Measurements from ENCODE around the gene CAMTA1. TPM values are rescaled to one million over a fixed set of nuclear protein-coding genes. Genes with fewer than 3 reads are reported as not detected.

CAMTA1 gene
- total RNA-seq, 2 donors from 2014 or later, result 100 to 102 TPM

- DNase-seq (ENCODE audit: low spot score), result no peak
- no peaks in the 10 kb centered on the region for H3K9me3 ChIP-seq
- intact Hi-C loops (cut with DNase I), result no loop called here
- no peak overlapping the region for H3K4me3 ChIP-seq
- H3K4me1 ChIP-seq (replicated peaks), result no peaks in the 10 kb centered on the region
- no peaks in the 10 kb centered on the region for H3K36me3 ChIP-seq
- no peak for TF ChIP-seq POLR2A (IDR thresholded peaks at IDR 0.05)
- TF ChIP-seq POLR2AphosphoS5 (IDR thresholded peaks at IDR 0.05), result no peak
- TF ChIP-seq CTCF (IDR thresholded peaks at IDR 0.05), result no peak
- H3K27ac ChIP-seq, result no peak overlapping the region
- H3K27me3 ChIP-seq (replicated peaks; ENCODE audit: insufficient read depth), result no peaks in the 10 kb centered on the region
- WGBS, result 75% methylated on average over 17 of the region's 17 CpGs
These were observed 642.5 kb downstream of the CAMTA1 start for GRCh38 chr1:7427605-7428300.

GRCh38 chr1:7429290-7429689 lies 644.0 kb downstream of the CAMTA1 start:
- H3K9me3 ChIP-seq, result no peaks in the 10 kb centered on the region
- intact Hi-C loops (cut with DNase I), result no loop called here
- no peaks in the 10 kb centered on the region for H3K4me1 ChIP-seq (replicated peaks)
- no peak overlapping the region for H3K4me3 ChIP-seq
- H3K36me3 ChIP-seq, result no peaks in the 10 kb centered on the region
- no peaks in the 10 kb centered on the region for H3K27me3 ChIP-seq (replicated peaks; ENCODE audit: insufficient read depth)
- 94% methylated on average over 3 of the region's 3 CpGs for WGBS
- TF ChIP-seq POLR2A (IDR thresholded peaks at IDR 0.05), result no peak
- no peak for TF ChIP-seq POLR2AphosphoS5 (IDR thresholded peaks at IDR 0.05)
- TF ChIP-seq CTCF (IDR thresholded peaks at IDR 0.05), result no peak
- no peak overlapping the region for H3K27ac ChIP-seq
- DNase-seq (ENCODE audit: low spot score), result no peak

GRCh38 chr1:7430047-7430608 lies 644.9 kb downstream of the CAMTA1 start:
- no peak overlapping the region for H3K4me3 ChIP-seq
- intact Hi-C loops (cut with DNase I), result no loop called here
- no peak overlapping the region for H3K27ac ChIP-seq
- TF ChIP-seq POLR2AphosphoS5 (IDR thresholded peaks at IDR 0.05) (no peak), CTCF (IDR thresholded peaks at IDR 0.05) (no peak), POLR2A (IDR thresholded peaks at IDR 0.05) (no peak)
- H3K36me3 ChIP-seq, result no peaks in the 10 kb centered on the region
- H3K4me1 ChIP-seq (replicated peaks), result no peaks in the 10 kb centered on the region
- no peak for DNase-seq (ENCODE audit: low spot score)
- no peaks in the 10 kb centered on the region for H3K27me3 ChIP-seq (replicated peaks; ENCODE audit: insufficient read depth)
- WGBS, result 93% methylated on average over 6 of the region's 7 CpGs
- no peaks in the 10 kb centered on the region for H3K9me3 ChIP-seq

- Histone ChIP-seq H3K27me3 (replicated peaks; ENCODE audit: insufficient read depth) (no peaks in the 10 kb centered on the region), H3K27ac (no peak overlapping the region), H3K4me1 (replicated peaks) (no peaks in the 10 kb centered on the region), H3K9me3 (no peaks in the 10 kb centered on the region), H3K36me3 (no peaks in the 10 kb centered on the region), H3K4me3 (no peak overlapping the region)
- intact Hi-C loops (cut with DNase I), result no loop called here
- TF ChIP-seq POLR2AphosphoS5 (IDR thresholded peaks at IDR 0.05) (no peak), CTCF (IDR thresholded peaks at IDR 0.05) (no peak), POLR2A (IDR thresholded peaks at IDR 0.05) (no peak)
- 97% methylated on average over 1 of the region's 1 CpG for WGBS
- no peak for DNase-seq (ENCODE audit: low spot score)
These were observed 645.4 kb downstream of the CAMTA1 start for GRCh38 chr1:7430691-7431090.

Data from prostate gland (tissue), 2 donors.